ENCODE results near the gene MYBBP1A.

GRCh38 chr17:4574448-4575045 is 19.4 kb upstream of the MYBBP1A start:
- no peak for TF ChIP-seq SUZ12 (IDR thresholded peaks at IDR 0.05; ENCODE audit: extremely low read depth, insufficient read depth, insufficient read length)
- TF ChIP-seq YY1 (IDR thresholded peaks at IDR 0.05; ENCODE audit: insufficient read depth, insufficient read length): no peak
- no peak for TF ChIP-seq ZNF274 (IDR thresholded peaks at IDR 0.05; ENCODE audit: low read depth, low read length)
